Measurements from ENCODE around the gene UTS2B. TPM values are rescaled to one million over a fixed set of nuclear protein-coding genes. Genes with fewer than 3 reads are reported as not detected.

The UTS2B gene
- total and polyA plus RNA-seq, 4 donors: 1.5 to 18.5 (median 7.3) TPM

- no peaks in the 10 kb centered on the region for H3K36me3 ChIP-seq (ENCODE audit: control insufficient read depth, insufficient read depth, low read length)
- WGBS (ENCODE audit: insufficient coverage): no CpG with 5 or more reads among the region's 3 CpGs
- H3K27ac ChIP-seq (ENCODE audit: low read depth, low read length): no peak overlapping the region
- H3K9me3 ChIP-seq (ENCODE audit: control insufficient read depth, insufficient read depth, low read length): no peaks in the 10 kb centered on the region
- H3K4me1 ChIP-seq (ENCODE audit: control insufficient read depth, insufficient read depth, low read length): peaks cover 3% of the 10 kb centered on the region
- no peak for DNase-seq (ENCODE audit: low read depth in 4 of 6, low spot score in 6 of 6)
- no peak overlapping the region for H3K4me3 ChIP-seq (ENCODE audit: low read depth, low read length)
- no peaks in the 10 kb centered on the region for H3K27me3 ChIP-seq (ENCODE audit: control insufficient read depth, insufficient read depth, low read length)
These were observed 1.1 kb upstream of the UTS2B start for GRCh38 chr3:191331388-191331787.

GRCh38 chr3:191330530-191331048 lies 263 bp upstream of the UTS2B start:
- H3K27me3 ChIP-seq (ENCODE audit: control insufficient read depth, insufficient read depth, low read length): no peaks in the 10 kb centered on the region
- peak in 3 of 6 donors; percentile 52 to 56 (median 54) for DNase-seq (ENCODE audit: low read depth in 4 of 6, low spot score in 6 of 6)
- H3K9me3 ChIP-seq (ENCODE audit: control insufficient read depth, insufficient read depth, low read length): no peaks in the 10 kb centered on the region
- H3K36me3 ChIP-seq (ENCODE audit: control insufficient read depth, insufficient read depth, low read length): no peaks in the 10 kb centered on the region
- peak overlapping the region; percentile 89 for H3K27ac ChIP-seq (ENCODE audit: low read depth, low read length)
- H3K4me3 ChIP-seq (ENCODE audit: low read depth, low read length): peak overlapping the region; percentile 83
- WGBS (ENCODE audit: insufficient coverage): 16% methylated on average over 11 of the region's 11 CpGs
- H3K4me1 ChIP-seq (ENCODE audit: control insufficient read depth, insufficient read depth, low read length): peaks cover 3% of the 10 kb centered on the region

GRCh38 chr3:191328962-191329653 lies 1.2 kb downstream of the UTS2B start, which contains the start of gene CCDC50:
Gene CCDC50 (plus strand): TSS chr3:191329394. CDS start chr3:191329675, 281 bp downstream.
- Histone ChIP-seq H3K4me1 (ENCODE audit: control insufficient read depth, insufficient read depth, low read length) (peaks cover 3% of the 10 kb centered on the region), H3K9me3 (ENCODE audit: control insufficient read depth, insufficient read depth, low read length) (no peaks in the 10 kb centered on the region), H3K36me3 (ENCODE audit: control insufficient read depth, insufficient read depth, low read length) (no peaks in the 10 kb centered on the region), H3K27me3 (ENCODE audit: control insufficient read depth, insufficient read depth, low read length) (no peaks in the 10 kb centered on the region), H3K4me3 (ENCODE audit: low read depth, low read length) (peak within 1 kb of the TSS; percentile 83), H3K27ac (ENCODE audit: low read depth, low read length) (peak within 1 kb of the TSS; percentile 89)
- peak; percentile 66 to 96 (median 74) for DNase-seq (ENCODE audit: low read depth in 4 of 6, low spot score in 6 of 6)
- WGBS (ENCODE audit: insufficient coverage): under 1% methylated on average over 60 of the region's 63 CpGs

GRCh38 chr3:191328383-191328961 lies 1.9 kb downstream of the UTS2B start:
- H3K4me1 ChIP-seq (ENCODE audit: control insufficient read depth, insufficient read depth, low read length): peaks cover 3% of the 10 kb centered on the region
- DNase-seq (ENCODE audit: low read depth in 4 of 6, low spot score in 6 of 6): no peak
- H3K27me3 ChIP-seq (ENCODE audit: control insufficient read depth, insufficient read depth, low read length): no peaks in the 10 kb centered on the region
- 70% methylated on average over 2 of the region's 9 CpGs for WGBS (ENCODE audit: insufficient coverage)
- H3K36me3 ChIP-seq (ENCODE audit: control insufficient read depth, insufficient read depth, low read length): no peaks in the 10 kb centered on the region
- H3K9me3 ChIP-seq (ENCODE audit: control insufficient read depth, insufficient read depth, low read length): no peaks in the 10 kb centered on the region
- peak overlapping the region; percentile 89 for H3K27ac ChIP-seq (ENCODE audit: low read depth, low read length)
- peak overlapping the region; percentile 83 for H3K4me3 ChIP-seq (ENCODE audit: low read depth, low read length)

- Histone ChIP-seq H3K4me3 (ENCODE audit: low read depth, low read length) (no peak overlapping the region), H3K9me3 (ENCODE audit: control insufficient read depth, insufficient read depth, low read length) (no peaks in the 10 kb centered on the region), H3K36me3 (ENCODE audit: control insufficient read depth, insufficient read depth, low read length) (no peaks in the 10 kb centered on the region), H3K4me1 (ENCODE audit: control insufficient read depth, insufficient read depth, low read length) (peaks cover 3% of the 10 kb centered on the region), H3K27ac (ENCODE audit: low read depth, low read length) (no peak overlapping the region), H3K27me3 (ENCODE audit: control insufficient read depth, insufficient read depth, low read length) (no peaks in the 10 kb centered on the region)
- DNase-seq (ENCODE audit: low read depth in 4 of 6, low spot score in 6 of 6): no peak
- no CpG with 5 or more reads among the region's 2 CpGs for WGBS (ENCODE audit: insufficient coverage)
These were observed 2.8 kb downstream of the UTS2B start for GRCh38 chr3:191327526-191327925.

- Histone ChIP-seq H3K27me3 (ENCODE audit: control insufficient read depth, insufficient read depth, low read length) (no peaks in the 10 kb centered on the region), H3K4me1 (ENCODE audit: control insufficient read depth, insufficient read depth, low read length) (peaks cover 3% of the 10 kb centered on the region), H3K9me3 (ENCODE audit: control insufficient read depth, insufficient read depth, low read length) (no peaks in the 10 kb centered on the region), H3K4me3 (ENCODE audit: low read depth, low read length) (no peak overlapping the region), H3K27ac (ENCODE audit: low read depth, low read length) (no peak overlapping the region), H3K36me3 (ENCODE audit: control insufficient read depth, insufficient read depth, low read length) (no peaks in the 10 kb centered on the region)
- DNase-seq (ENCODE audit: low read depth in 4 of 6, low spot score in 6 of 6): no peak
- no CpG with 5 or more reads among the region's 2 CpGs for whole genome bisulfite sequencing (ENCODE audit: insufficient coverage)
These were observed 5.4 kb downstream of the UTS2B start for GRCh38 chr3:191324936-191325335.

- 80% methylated on average over 1 of the region's 4 CpGs for WGBS (ENCODE audit: insufficient coverage)
- H3K27ac ChIP-seq (ENCODE audit: low read depth, low read length): no peak overlapping the region
- no peak for DNase-seq (ENCODE audit: low read depth in 4 of 6, low spot score in 6 of 6)
These were observed 9.1 kb downstream of the UTS2B start for GRCh38 chr3:191321019-191321767.

GRCh38 chr3:191320316-191320715 lies 10.0 kb downstream of the UTS2B start:
- H3K27ac ChIP-seq (ENCODE audit: low read depth, low read length): no peak overlapping the region
- no peaks in the 10 kb centered on the region for H3K4me1 ChIP-seq (ENCODE audit: control insufficient read depth, insufficient read depth, low read length)
- H3K27me3 ChIP-seq (ENCODE audit: control insufficient read depth, insufficient read depth, low read length): no peaks in the 10 kb centered on the region
- no peaks in the 10 kb centered on the region for H3K36me3 ChIP-seq (ENCODE audit: control insufficient read depth, insufficient read depth, low read length)
- DNase-seq (ENCODE audit: low read depth in 4 of 6, low spot score in 6 of 6): no peak
- no peak overlapping the region for H3K4me3 ChIP-seq (ENCODE audit: low read depth, low read length)
- 93% methylated on average over 5 of the region's 5 CpGs for WGBS (ENCODE audit: insufficient coverage)
- no peaks in the 10 kb centered on the region for H3K9me3 ChIP-seq (ENCODE audit: control insufficient read depth, insufficient read depth, low read length)

More at GRCh38 chr3:191321019-191321767, 9.1 kb downstream of the UTS2B start:
- H3K4me3 ChIP-seq (ENCODE audit: low read depth, low read length): no peak overlapping the region
- no peaks in the 10 kb centered on the region for H3K4me1 ChIP-seq (ENCODE audit: control insufficient read depth, insufficient read depth, low read length)
- H3K27me3 ChIP-seq (ENCODE audit: control insufficient read depth, insufficient read depth, low read length): no peaks in the 10 kb centered on the region
- H3K9me3 ChIP-seq (ENCODE audit: control insufficient read depth, insufficient read depth, low read length): no peaks in the 10 kb centered on the region
- H3K36me3 ChIP-seq (ENCODE audit: control insufficient read depth, insufficient read depth, low read length): no peaks in the 10 kb centered on the region

GRCh38 chr3:191316876-191317603 lies 13.3 kb downstream of the UTS2B start:
- WGBS (ENCODE audit: insufficient coverage): 96% methylated on average over 32 of the region's 40 CpGs
- Histone ChIP-seq H3K36me3 (ENCODE audit: control insufficient read depth, insufficient read depth, low read length) (no peaks in the 10 kb centered on the region), H3K4me1 (ENCODE audit: control insufficient read depth, insufficient read depth, low read length) (no peaks in the 10 kb centered on the region), H3K27ac (ENCODE audit: low read depth, low read length) (no peak overlapping the region), H3K4me3 (ENCODE audit: low read depth, low read length) (no peak overlapping the region), H3K27me3 (ENCODE audit: control insufficient read depth, insufficient read depth, low read length) (no peaks in the 10 kb centered on the region), H3K9me3 (ENCODE audit: control insufficient read depth, insufficient read depth, low read length) (no peaks in the 10 kb centered on the region)
- no peak for DNase-seq (ENCODE audit: low read depth in 4 of 6, low spot score in 6 of 6)

All from spinal cord (tissue), 10 donors.